GM23248 (cell line): ENCODE measurements around the gene GINS3. TPM values are rescaled to one million over a fixed set of nuclear protein-coding genes. Genes with fewer than 3 reads are reported as not detected.

Experiments used
- DNase-seq: peaks from one replicate; pipeline ENCODE4 v3.0.0-alpha.2; 2015
- H2AFZ ChIP-seq: fragments of 200-600 bp; sonication (generic); 2 replicates; pipeline ENCODE4 v1.6.1; 2016; ENCODE audit warnings: antibody characterized with exemption
- H3F3A ChIP-seq: fragments of 200-600 bp; sonication (generic); 2 replicates; pipeline ENCODE4 v1.6.1; 2016; ENCODE audit warnings: mild to moderate bottlenecking, antibody characterized with exemption, mixed run types; ENCODE audit not compliant: insufficient read depth
- H3K27ac ChIP-seq: fragments of 200-600 bp; sonication (generic); 2 replicates; pipeline ENCODE4 v1.5.1; 2016; ENCODE audit warnings: mild to moderate bottlenecking
- H3K27me3 ChIP-seq: fragments of 200-600 bp; sonication (generic); replicated peaks from 2 replicates; pipeline ENCODE4 v1.6.1; 2016; ENCODE audit warnings: mild to moderate bottlenecking; ENCODE audit not compliant: insufficient read depth
- H3K36me3 ChIP-seq: fragments of 200-600 bp; sonication (generic); 2 replicates; pipeline ENCODE4 v1.6.1; 2016; ENCODE audit warnings: low read depth, mild to moderate bottlenecking
- H3K4me1 ChIP-seq: fragments of 200-600 bp; sonication (generic); 2 replicates; pipeline ENCODE4 v1.6.1; 2016; ENCODE audit warnings: mild to moderate bottlenecking; ENCODE audit not compliant: insufficient read depth
- H3K4me2 ChIP-seq: fragments of 200-600 bp; sonication (generic); one replicate; pipeline ENCODE4 v1.6.1; 2016; ENCODE audit warnings: mild to moderate bottlenecking; ENCODE audit not compliant: unreplicated experiment
- H3K4me3 ChIP-seq: fragments of 200-600 bp; sonication (generic); 2 replicates; pipeline ENCODE4 v1.5.1; 2016; ENCODE audit warnings: mild to moderate bottlenecking
- H3K79me2 ChIP-seq: fragments of 200-600 bp; sonication (generic); 2 replicates; pipeline ENCODE4 v1.6.1; 2016; ENCODE audit warnings: mild to moderate bottlenecking; ENCODE audit not compliant: insufficient read depth
- H3K9ac ChIP-seq: fragments of 200-600 bp; sonication (generic); 2 replicates; pipeline ENCODE4 v1.6.1; 2016; ENCODE audit warnings: mild to moderate bottlenecking
- H3K9me2 ChIP-seq: fragments of 200-600 bp; sonication (generic); 2 replicates; pipeline ENCODE4 v1.6.1; 2016; ENCODE audit warnings: mixed run types, mild to moderate bottlenecking, moderate library complexity; ENCODE audit not compliant: insufficient read depth
- H3K9me3 ChIP-seq: fragments of 200-600 bp; sonication (generic); one replicate; pipeline ENCODE4 v1.6.1; 2017; ENCODE audit warnings: low read depth
- H4K20me1 ChIP-seq: fragments of 200-600 bp; sonication (generic); 2 replicates; pipeline ENCODE4 v1.6.0; 2016; ENCODE audit not compliant: insufficient read depth
- EZH2 ChIP-seq: fragments of 200-600 bp; sonication (generic); IDR thresholded peaks from 2 replicates; pipeline ENCODE4 v1.6.1; 2018; ENCODE audit warnings: antibody characterized with exemption, mild to moderate bottlenecking; ENCODE audit not compliant: insufficient read depth, poor library complexity, severe bottlenecking
- EZH2phosphoT487 ChIP-seq: fragments of 200-600 bp; sonication (generic); IDR thresholded peaks from 2 replicates; pipeline ENCODE4 v1.6.1; 2018; ENCODE audit warnings: antibody characterized with exemption, moderate library complexity, mild to moderate bottlenecking, low read depth; ENCODE audit not compliant: insufficient read depth
- WGBS, 2 experiments: methylation state at CpG; one replicate each; pipeline ENCODE4 v1.1.6; 2015 to 2017; ENCODE audit warnings: low lambda C conversion rate in 2 of 2, low coverage in 1 of 2; ENCODE audit errors: missing lambda C conversion rate in 2 of 2; 5-methylcytosine and 5-hydroxymethylcytosine counted together
- in situ Hi-C: fragments of 300-500 bp; cut with MboI; formaldehyde crosslinking; loops from 2 replicates; pipeline ENCODE4 v1.15.0; 2020
- polyA plus RNA-seq: library from polyadenylated mRNA; unstranded; fragments of >200 nt; fragmentation: Nextera tagmentation; extraction: Ambion mirVana; gene quantifications from 2 replicates; pipeline ENCODE4 v1.2.1, GENCODE V29; 2016
- total RNA-seq: library from RNA; depleted of rRNA; stranded (reverse); fragments of >200 nt; shearing (Covaris generic); gene quantifications from 2 replicates; pipeline ENCODE4 v1.2.3, GENCODE V29; 2014

The GINS3 gene
- total and polyA plus RNA-seq, 2 experiments from 2014 or later: 2.9 TPM

GRCh38 chr16:58348986-58349385 is 43.3 kb upstream of the GINS3 start:
- 25 to 28% methylated on average over 3 of the region's 3 CpGs for WGBS, 2 experiments
- H3K4me2 ChIP-seq: no peak overlapping the region
- in situ Hi-C loops: loop anchor here (5.0 to 25.0 kb wide), 2 partner anchors 143 to 313 kb away; no protein-coding TSS in a partner anchor
- no peaks in the 10 kb centered on the region for H3K9me2 ChIP-seq
- H3F3A ChIP-seq: no peaks in the 10 kb centered on the region
- no peak for DNase-seq
- H4K20me1 ChIP-seq: no peaks in the 10 kb centered on the region
- H3K79me2 ChIP-seq: no peaks in the 10 kb centered on the region
- H3K4me1 ChIP-seq: no peaks in the 10 kb centered on the region
- H2AFZ ChIP-seq: no peak overlapping the region
- H3K27ac ChIP-seq: no peak overlapping the region
- peaks cover 14% of the 10 kb centered on the region for H3K27me3 ChIP-seq
- no peak overlapping the region for H3K4me3 ChIP-seq
- no peaks in the 10 kb centered on the region for H3K9me3 ChIP-seq
- no peaks in the 10 kb centered on the region for H3K36me3 ChIP-seq
- no peak overlapping the region for H3K9ac ChIP-seq
- TF ChIP-seq EZH2phosphoT487 (no peak), EZH2 (no peak)

GRCh38 chr16:58352690-58353089 is 39.6 kb upstream of the GINS3 start:
- H3K4me3 ChIP-seq: no peak overlapping the region
- no peaks in the 10 kb centered on the region for H3K9me2 ChIP-seq
- H3K4me2 ChIP-seq: no peak overlapping the region
- no peaks in the 10 kb centered on the region for H3K79me2 ChIP-seq
- no peak for DNase-seq
- 45 to 50% methylated on average over 8 of the region's 8 CpGs for whole genome bisulfite sequencing, 2 experiments
- in situ Hi-C loops: no loop called here
- no peaks in the 10 kb centered on the region for H4K20me1 ChIP-seq
- H3K9me3 ChIP-seq: no peaks in the 10 kb centered on the region
- H3K4me1 ChIP-seq: no peaks in the 10 kb centered on the region
- TF ChIP-seq EZH2phosphoT487: no peak
- TF ChIP-seq EZH2: no peak
- no peak overlapping the region for H2AFZ ChIP-seq
- H3K27me3 ChIP-seq: peaks cover 12% of the 10 kb centered on the region
- H3F3A ChIP-seq: no peaks in the 10 kb centered on the region
- H3K36me3 ChIP-seq: no peaks in the 10 kb centered on the region
- no peak overlapping the region for H3K27ac ChIP-seq
- H3K9ac ChIP-seq: no peak overlapping the region

GRCh38 chr16:58360041-58360634 is 32.1 kb upstream of the GINS3 start:
- no peak overlapping the region for H3K9ac ChIP-seq
- H3K9me2 ChIP-seq: no peaks in the 10 kb centered on the region
- no peaks in the 10 kb centered on the region for H3K4me1 ChIP-seq
- H2AFZ ChIP-seq: no peak overlapping the region
- no peaks in the 10 kb centered on the region for H3F3A ChIP-seq
- H3K27me3 ChIP-seq: peaks cover 12% of the 10 kb centered on the region
- DNase-seq: no peak
- H3K27ac ChIP-seq: no peak overlapping the region
- in situ Hi-C loops: no loop called here
- no peak for TF ChIP-seq EZH2
- TF ChIP-seq EZH2phosphoT487: no peak
- H4K20me1 ChIP-seq: no peaks in the 10 kb centered on the region
- H3K36me3 ChIP-seq: no peaks in the 10 kb centered on the region
- H3K4me3 ChIP-seq: no peak overlapping the region
- H3K9me3 ChIP-seq: no peaks in the 10 kb centered on the region
- H3K4me2 ChIP-seq: no peak overlapping the region
- no peaks in the 10 kb centered on the region for H3K79me2 ChIP-seq

GRCh38 chr16:58361726-58362125 is 30.5 kb upstream of the GINS3 start:
- Histone ChIP-seq H3K9me2 (no peaks in the 10 kb centered on the region), H3K9ac (no peak overlapping the region), H3K27ac (no peak overlapping the region), H3K79me2 (no peaks in the 10 kb centered on the region), H3K9me3 (no peaks in the 10 kb centered on the region), H3K27me3 (peaks cover 8% of the 10 kb centered on the region), H3K36me3 (no peaks in the 10 kb centered on the region), H3F3A (no peaks in the 10 kb centered on the region), H3K4me3 (no peak overlapping the region), H4K20me1 (no peaks in the 10 kb centered on the region), H3K4me1 (peaks cover 5% of the 10 kb centered on the region; the same call in 1 of the 2 replicates), H3K4me2 (no peak overlapping the region), H2AFZ (no peak overlapping the region)
- no peak for DNase-seq
- TF ChIP-seq EZH2: no peak
- in situ Hi-C loops: no loop called here
